GM21360 (cell line): ENCODE measurements around the gene PDCD11.
"Not testable (repeated sequence)": the region's sequence is repeated elsewhere in the genome, so short reads cannot be mapped to it uniquely, and the experiment has no call there.

Experiments used
- ATAC-seq: cut with Tn5 transposase; IDR thresholded peaks from one replicate; pipeline ENCODE4 v1.9.1; 2021; ENCODE audit warnings: mild to moderate bottlenecking, moderate library complexity; ENCODE audit not compliant: unreplicated experiment

Gene PDCD11

DNA sequence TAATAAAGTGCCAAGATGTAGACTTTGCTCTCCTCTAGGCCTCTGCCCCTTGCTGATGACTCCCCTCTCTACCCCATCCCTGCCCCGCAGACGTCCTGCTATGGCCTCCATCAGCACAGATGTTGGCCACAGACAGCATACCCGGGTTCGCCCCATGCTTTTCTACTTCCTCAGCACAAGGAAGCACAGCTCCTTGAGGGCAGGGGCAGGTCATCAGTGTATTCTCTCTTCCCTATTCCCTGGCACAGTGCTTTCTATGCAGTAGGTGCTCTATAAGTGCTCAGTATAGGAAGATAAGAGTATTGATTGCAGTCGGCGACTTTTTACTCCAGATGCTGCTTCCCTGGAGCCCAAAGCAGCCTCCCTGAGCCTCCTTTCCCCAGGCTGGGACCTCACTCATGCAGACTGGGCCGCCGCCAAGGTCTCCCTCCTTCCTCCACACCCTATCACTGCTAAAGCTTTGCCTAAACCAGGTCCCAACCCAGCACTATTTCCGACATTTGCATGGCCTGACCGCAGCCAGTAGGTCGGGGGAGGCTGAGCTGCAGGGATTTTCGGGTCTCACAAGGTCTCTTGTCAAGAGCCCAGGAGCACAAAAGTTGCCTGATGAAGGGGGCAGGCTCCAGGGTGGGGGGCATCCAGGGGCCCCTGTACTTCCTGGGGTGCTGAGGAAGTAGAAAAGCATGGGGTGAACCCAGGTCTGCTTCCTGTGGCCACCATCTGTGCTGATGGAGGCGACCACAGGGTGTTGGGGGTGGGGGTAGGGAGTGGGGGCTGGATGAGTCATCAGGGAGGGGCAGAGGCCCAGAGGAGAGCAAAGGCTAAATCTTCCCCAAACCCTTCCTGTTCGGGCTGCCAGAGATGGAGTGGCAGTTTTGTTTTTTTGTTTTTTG, 74.6 kb downstream of the PDCD11 start:
- ATAC-seq, result peak; percentile 56

DNA sequence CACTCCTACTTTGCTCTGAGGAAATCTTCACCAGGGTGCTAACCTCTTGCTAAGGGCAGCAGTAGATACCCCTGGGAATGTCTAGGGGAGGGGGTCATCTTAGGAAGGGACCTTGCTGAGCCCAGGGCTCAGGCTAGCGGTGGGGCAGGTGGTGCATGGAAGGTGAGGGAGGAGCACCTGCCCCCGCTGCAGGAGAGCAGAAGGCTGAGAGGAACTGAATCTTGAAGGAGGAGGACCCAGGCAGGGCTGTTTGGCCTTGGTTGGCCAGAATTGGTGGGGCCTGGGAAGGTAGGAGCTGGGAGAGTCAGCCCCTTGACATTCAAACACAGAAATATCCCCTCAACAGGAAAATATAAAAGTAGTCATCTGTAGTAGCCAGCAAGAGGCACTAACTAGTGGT, 75.6 kb downstream of the PDCD11 start:
- peak; percentile 26 for ATAC-seq

DNA sequence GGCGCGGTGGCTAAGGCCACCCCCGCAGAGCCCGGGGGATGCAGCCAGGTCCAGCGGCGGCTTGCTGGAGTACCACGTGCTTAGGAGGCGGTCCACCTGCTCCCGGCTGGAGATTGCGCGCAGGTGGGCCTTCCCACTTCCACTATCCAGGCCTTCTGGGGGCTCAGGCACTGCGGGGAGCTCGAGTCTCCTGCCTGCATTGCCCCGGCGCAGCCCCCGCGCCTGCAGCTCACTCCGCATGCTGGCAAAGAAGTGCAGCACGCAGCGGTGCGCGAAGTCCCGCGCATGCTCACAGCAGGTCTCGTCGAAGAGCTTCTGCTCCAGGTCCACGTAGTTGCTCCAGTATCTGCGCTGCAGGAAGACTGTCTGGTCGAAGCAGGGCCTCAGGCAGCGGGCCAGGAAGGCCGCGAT, 76.8 kb downstream of the PDCD11 start:
- ATAC-seq, result no peak

DNA sequence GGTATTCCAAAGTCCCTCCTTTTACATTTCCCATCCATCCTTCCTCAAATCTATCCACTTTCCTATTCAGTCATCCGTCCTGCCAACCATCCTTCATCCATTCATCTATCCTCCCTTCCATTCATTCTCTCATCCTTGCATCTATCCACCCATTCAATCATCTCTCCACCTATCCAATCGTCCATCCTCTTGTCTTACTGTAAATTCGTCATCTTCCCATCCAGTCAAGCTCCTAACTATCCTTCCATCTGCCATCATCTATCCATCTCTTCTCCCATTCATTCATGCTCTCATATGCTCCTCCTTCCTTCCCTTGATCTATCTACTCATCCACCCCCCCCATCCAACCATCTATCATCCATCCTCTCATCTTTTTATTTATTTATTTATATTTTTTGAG, 77.7 kb downstream of the PDCD11 start:
- no peak for ATAC-seq

DNA sequence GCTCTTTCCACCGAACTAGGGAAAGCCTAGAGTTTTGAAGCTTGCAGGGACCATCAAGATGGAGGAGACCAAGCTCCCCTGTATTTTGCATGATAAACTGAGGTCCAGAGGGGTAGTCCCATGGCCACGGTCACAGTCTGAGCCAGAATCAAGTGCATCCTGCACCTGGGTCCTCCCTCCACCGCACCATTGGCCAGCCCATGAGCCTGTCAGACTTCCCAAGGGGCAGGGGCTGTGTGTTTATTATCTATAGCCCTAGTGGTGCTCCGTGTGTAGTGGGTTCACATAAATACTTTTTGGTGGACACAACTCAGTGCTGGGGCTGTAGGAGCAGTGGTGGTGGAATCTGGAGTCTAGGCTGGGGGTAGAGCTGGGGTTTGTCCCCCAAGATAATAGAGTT, 79.0 kb downstream of the PDCD11 start:
- no peak for ATAC-seq

DNA sequence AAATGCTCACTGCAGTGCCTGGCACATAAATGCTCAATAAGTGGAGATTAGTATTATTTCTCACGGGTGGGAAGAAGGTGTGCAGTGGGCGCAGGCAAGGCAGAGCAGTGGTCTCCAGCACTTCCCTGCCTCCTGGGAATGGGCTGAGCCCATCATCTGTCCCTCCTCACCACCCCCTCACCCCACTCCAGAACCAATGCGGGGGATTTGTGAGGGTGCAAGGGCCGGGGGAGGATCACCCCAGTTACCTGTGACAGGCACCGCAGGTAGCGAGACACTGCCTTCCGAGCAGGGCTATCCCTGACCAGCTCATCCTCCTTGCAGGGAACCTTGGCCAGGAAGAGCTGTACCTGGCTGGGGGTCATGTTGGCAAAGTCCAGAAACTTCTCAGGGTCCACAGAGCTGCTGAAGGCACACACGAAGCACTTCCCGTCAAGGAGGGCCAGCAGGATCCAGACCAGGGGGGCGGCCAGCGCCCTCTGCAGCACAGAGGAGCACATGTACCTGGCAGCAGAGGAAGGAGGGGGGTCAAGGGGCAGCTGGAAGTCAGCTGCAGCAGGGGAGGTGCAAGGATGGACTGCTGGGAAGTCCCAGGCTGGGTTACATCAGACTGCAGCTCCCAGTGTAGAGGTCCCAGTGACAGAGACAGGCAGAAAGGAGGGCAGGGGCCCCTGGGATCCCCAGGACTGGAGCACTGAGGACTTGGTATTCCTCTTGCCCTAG, 79.8 kb downstream of the PDCD11 start:
- no peak for ATAC-seq

DNA sequence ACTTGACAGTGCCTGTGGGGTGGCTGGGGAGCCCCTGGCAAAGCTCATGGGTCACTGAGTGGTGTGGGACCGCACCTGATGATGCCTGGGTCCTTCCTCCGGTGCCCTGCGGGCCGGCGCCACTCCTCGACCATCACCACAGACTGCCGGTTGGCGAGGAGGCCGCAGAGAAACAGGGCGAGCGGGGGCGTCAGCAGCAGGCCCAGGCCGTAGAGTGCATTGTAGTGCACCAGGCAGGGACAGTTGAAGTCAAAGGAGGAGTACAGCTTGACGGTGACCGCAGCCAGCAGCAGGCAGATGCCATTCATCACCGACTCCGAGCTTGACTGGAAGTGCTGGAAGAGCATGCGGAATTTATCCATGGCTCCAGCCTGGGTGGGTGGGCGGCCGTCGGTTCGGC, 82.2 kb downstream of the PDCD11 start:
- ATAC-seq, result no peak

DNA sequence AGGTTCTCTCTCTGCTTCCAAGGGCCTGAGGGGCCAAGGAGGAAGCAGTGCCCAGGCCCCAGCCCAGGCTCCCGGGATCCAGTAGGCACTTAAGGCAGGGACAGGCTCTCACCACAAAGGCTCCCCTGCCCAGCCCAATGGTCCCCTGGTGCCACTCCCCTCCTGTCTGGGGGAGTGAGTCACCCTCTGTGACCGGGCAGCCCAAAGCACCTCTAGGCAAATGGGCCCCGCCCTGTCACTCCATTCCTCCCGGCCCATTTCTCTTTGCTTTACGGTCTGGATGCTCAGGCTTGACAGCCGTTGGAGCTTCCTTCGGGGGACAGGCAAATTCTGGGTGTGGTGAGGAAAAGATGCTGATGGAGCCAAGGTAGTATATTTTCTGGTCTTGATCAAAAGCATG, 82.7 kb downstream of the PDCD11 start, which contains the start of gene CALHM3:
CALHM3 (minus strand) TSS at position 106 of the 400 bp plus-strand sequence. CDS start 208 bp downstream, outside the sequence.
- no peak for ATAC-seq

DNA sequence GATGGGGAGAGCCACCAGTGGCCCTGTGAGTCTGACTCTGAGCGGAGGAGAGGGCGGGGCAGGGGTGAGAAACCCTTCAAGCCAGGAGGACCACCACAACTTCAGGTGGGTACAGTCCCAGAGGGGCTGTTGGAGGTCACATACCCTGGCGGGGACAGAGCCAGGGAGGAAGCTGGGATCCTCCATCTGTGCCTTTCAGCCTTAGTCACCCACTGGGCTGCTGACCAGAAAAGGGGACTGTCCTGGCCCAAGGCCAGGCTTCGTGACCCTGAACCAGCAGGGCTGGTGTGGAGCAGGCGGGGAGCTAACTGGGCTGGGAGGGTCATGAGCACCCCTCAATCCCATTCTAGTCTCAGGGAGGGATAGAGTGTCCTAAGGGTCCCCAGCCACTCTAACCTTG, 84.1 kb downstream of the PDCD11 start:
- ATAC-seq, result no peak

DNA sequence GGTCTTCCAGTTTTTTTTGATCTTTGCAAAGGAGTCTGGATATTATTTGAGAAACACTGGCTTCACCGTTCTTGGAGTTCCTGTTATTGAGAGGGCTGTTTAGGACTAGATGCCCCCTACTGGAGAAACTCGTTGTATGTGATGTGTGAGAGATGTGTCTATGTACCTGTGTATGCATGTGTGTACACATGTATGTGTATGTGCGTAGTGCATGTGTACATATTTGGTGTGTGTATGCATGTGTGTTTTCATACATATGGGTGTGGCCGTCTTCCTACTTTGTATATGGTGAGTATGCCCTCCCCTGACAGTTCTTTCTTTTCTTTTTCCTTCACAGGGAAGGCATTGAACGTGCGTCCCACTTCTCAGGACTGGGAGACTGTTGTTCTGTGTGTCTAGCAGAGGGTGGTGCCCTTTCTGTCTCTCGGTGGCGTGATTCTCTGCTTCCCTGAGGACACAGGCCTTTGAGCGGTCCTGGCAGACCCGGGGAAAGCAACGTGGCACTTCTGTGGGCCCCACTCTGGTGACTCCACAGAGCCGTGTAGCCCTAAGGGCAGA, 85.6 kb downstream of the PDCD11 start:
- peak; percentile 53 for ATAC-seq

DNA sequence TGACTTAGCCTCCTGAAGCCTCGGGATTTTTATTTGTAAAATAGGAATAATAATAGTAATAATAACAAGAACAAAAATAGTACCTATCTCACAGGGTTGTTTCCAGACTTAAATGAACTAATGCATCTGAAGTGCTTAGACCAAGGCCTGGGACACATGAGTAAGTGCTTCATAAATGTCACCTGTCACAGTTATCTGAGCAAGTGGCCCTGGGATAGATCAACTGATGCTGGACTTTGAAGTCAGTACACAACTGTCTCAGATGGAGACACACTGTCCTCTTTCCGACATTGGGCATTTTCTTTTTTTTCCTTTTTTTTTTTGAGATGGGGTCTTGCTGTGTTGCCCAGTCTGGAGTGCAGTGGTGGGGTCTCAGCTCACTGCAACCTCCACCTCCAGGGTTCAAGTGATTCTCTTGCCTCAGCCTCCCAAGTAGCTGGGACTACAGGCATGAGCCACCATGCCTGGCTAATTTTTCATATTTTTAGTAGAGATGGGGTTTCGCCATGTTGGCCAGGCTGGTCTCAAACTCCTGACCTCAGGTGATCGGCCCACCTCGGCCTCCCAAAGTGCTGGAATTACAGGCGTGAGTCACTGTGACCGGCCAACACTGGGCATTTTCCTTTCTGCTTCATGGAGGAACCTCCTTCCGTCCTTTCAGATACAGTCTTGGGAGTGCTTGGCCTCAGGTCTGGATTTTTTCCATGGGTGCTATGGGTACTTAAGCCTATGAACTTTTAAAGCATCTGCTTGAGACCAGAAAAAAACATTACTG, 90.4 kb downstream of the PDCD11 start:
- ATAC-seq, result not testable (repeated sequence)

DNA sequence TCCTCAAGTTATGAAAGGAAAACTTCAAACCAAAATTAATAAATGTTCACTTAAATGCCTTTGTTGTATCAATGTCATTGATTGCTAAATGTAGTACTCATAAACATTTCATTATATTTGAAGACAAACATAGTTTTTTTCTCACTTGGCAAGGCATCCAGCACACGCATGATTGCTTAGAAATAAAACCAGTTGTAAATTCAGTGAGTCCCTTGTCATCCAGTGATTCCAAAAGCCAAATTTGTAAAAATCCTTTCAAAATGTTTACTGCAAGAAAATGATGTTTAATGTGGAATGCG, 90.9 kb downstream of the PDCD11 start:
- ATAC-seq, result no peak

DNA sequence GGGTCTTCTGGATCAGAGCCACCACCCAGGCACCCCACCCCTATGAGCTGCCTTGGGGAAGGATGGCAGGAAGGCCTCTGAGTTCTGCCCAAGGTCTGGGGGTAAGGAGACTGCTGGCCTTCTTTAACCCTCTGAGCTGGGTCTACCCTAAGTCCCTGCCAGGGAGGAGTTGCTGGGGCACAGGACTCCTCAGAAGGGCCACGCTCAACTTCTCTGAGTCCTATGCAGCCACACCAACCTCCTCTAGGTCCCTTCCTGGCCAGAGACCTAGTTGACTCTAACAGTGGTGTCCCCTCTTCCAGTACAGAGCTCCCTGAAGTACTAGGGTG, 94.5 kb downstream of the PDCD11 start:
- ATAC-seq, result peak; percentile 14

DNA sequence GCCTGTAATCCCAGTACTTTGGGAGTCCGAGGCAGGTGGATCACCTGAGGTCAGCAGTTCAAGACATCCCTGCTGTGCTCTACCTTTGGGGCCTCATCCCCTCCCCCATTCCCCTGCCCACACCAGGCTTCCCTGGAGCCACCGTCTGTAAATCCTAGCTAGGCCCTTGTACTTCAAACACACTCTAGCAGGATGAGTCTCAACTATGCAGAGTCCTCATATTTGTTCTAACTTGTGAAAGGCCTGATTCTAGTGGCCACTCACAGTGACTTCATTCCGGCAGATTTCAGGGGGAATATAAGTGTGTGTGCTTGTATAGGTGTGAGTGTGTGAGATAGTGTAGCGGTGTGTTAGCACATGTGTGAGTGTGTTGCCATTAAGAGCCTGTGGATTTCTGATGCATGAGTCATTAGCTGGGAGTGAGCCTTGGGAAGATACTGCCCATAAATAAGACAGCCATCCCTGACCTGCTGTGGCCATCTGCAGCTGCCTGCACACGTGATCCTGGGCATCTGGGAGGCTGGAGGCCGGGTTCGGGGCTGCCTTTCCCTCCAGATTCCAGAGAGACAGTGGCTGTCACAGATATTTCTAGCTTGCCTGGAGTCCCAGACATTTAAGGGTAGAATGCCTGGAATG, 95.4 kb downstream of the PDCD11 start:
- ATAC-seq, result no peak

DNA sequence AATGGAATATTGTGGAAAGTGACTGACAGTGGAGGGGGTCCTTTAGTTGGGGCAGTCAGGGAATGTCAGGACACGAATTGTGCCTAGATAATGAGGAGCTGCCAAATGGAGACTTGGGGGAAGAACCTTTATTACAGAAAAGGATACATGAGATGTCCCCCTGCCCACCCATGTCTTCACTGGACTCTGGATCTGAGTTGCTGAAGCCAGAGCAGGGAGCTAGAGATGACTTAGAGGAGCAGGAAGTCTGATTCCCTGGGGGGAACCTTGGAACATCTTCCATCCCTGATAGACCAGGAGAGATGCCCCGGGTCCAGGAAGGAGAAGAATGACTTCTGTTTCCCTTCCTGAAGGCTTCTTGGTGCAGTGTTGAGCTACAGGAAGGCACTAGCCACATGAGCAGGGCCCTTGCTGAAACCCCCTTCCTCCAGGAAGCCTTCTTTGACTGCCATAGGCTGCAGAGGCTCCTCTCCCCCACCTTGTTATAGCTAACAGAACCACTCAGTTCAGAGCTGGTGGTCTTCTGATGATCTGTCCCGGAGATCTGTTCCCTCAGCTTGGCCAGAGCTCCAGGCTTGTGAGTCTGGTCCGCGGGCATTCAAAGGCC, 96.3 kb downstream of the PDCD11 start:
- no peak for ATAC-seq

DNA sequence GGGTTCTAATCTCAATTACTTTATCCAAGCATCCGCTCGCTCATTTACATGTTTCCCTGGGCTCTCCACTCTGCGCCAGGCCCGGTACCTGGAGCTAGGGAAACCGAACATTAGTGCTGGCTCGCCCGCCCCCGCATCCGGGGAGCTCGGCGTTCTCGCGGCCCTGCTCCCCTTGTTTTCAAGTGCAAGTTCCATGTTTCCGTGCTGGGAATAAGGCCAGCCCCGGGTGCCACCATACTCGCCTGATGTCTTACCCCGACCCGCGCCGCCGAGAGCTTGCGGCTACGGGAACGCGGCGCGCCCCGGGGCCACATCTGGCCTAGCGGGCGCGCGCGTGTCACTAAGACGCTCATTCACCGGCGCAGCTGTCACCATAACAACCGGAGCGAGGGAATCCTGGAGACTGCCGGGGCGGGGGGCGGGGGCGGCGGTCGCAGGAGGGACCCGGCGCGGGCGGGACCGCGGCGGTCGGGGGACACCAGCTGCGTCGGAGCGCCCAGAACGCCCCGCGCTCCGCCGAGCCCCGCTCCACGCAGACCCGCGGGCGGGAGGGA, 97.0 kb downstream of the PDCD11 start, which contains the start of gene NEURL1:
NEURL1 (plus strand) TSS at position 344 of the 554 bp plus-strand sequence. CDS start 683 bp downstream, outside the sequence.
- no peak for ATAC-seq

DNA sequence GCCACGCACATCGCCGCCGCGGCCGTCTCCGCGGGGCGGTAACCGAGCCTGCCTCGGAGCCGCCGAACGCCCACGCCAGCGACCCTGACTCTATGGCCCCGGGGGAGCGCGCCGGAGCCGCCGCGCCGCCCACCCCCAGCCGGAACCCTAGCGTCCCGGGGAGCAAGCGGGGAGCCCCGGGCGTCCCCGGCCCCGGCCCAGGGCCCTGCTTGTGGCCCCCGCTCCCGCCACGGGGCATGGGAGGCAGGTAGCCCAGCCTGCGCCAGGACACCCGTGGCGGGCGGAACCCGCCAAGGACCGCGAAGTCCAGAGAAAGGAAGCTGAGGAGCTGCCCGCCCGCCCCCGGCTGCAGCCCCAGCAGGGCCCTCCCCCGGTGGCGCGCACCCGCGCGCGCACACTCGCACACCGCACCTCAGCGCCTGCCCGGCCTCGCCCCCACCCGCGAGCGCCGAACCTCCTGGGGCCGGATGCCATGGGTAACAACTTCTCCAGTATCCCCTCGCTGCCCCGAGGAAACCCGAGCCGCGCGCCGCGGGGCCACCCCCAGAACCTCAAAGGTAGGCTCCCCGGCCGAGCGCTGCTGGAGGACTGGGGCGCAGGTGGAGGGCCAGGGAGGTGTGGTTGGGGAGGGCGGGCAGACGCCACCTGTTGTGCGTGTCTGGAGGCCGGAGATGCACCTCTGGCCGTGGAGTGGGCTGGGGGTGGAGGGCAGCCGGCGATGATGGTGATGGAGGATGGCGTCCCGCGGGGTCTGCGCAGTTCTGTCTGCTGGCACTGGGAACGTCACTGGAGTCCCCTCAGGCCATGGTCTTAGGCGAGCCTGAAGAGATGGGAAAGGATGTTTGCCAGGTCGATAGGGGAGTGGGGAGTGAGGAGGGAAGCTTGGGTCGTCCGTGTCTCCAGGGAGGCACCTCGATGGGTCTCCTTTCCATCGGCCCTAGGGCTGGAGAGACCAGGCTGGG, 97.8 kb downstream of the PDCD11 start:
- ATAC-seq, result no peak

DNA sequence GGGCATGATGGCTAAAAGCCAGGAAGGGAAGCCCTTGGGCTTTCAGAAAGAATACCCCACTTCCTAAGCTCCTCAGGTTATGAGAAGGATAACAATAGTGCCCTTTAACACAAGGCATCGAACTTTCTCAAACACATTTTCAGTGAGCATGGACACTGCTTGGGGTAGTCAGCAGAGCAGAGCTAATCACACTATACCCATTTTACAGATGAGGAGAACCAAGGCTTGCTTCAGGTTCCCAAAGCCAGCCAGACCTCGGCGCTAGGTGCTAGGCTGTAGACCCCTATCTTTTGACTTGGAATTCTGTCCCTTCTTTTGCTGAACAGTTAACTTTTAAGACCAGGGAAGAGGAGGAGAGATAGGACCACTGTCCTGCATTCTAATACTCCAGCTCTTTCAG, 98.9 kb downstream of the PDCD11 start:
- no peak for ATAC-seq
